ENCODE results near the gene CYP24A1. TPM values are rescaled to one million over a fixed set of nuclear protein-coding genes. Genes with fewer than 3 reads are reported as not detected.
"Not testable (repeated sequence)": the region's sequence is repeated elsewhere in the genome, so short reads cannot be mapped to it uniquely, and the experiment has no call there.

CYP24A1 gene
- total RNA-seq, 2 donors from 2014 or later, result 1.9 TPM; not detected in 1

- no peak overlapping the region for H3K27ac ChIP-seq
- WGBS, result 97% methylated on average over 2 of the region's 2 CpGs
- H3K4me3 ChIP-seq, result no peak overlapping the region
- TF ChIP-seq POLR2AphosphoS5 (IDR thresholded peaks at IDR 0.05) (no peak), CTCF (IDR thresholded peaks at IDR 0.05) (no peak), POLR2A (IDR thresholded peaks at IDR 0.05) (no peak)
- intact Hi-C loops (cut with DNase I), result no loop called here
- no peaks in the 10 kb centered on the region for H3K9me3 ChIP-seq
- no peaks in the 10 kb centered on the region for H3K4me1 ChIP-seq (replicated peaks)
- no peaks in the 10 kb centered on the region for H3K27me3 ChIP-seq (replicated peaks; ENCODE audit: insufficient read depth)
- no peak for DNase-seq (ENCODE audit: low spot score)
- no peaks in the 10 kb centered on the region for H3K36me3 ChIP-seq
These were observed 39.2 kb downstream of the CYP24A1 start for GRCh38 chr20:54134445-54135220.

GRCh38 chr20:54133434-54134427 lies 40.1 kb downstream of the CYP24A1 start:
- intact Hi-C loops (cut with DNase I), result no loop called here
- TF ChIP-seq POLR2AphosphoS5 (IDR thresholded peaks at IDR 0.05), result no peak
- no peak for TF ChIP-seq POLR2A (IDR thresholded peaks at IDR 0.05)
- TF ChIP-seq CTCF (IDR thresholded peaks at IDR 0.05), result no peak
- H3K9me3 ChIP-seq, result no peaks in the 10 kb centered on the region
- no peak overlapping the region for H3K4me3 ChIP-seq
- WGBS, result 59% methylated on average over 6 of the region's 6 CpGs
- DNase-seq (ENCODE audit: low spot score), result peak; percentile 32
- peak overlapping the region; percentile 19 to 22 for H3K27ac ChIP-seq
- H3K36me3 ChIP-seq, result no peaks in the 10 kb centered on the region
- no peaks in the 10 kb centered on the region for H3K27me3 ChIP-seq (replicated peaks; ENCODE audit: insufficient read depth)
- no peaks in the 10 kb centered on the region for H3K4me1 ChIP-seq (replicated peaks)

- Histone ChIP-seq H3K4me1 (replicated peaks) (no peaks in the 10 kb centered on the region), H3K27ac (peak overlapping the region; percentile 22 to 33), H3K27me3 (replicated peaks; ENCODE audit: insufficient read depth) (no peaks in the 10 kb centered on the region), H3K4me3 (no peak overlapping the region), H3K9me3 (no peaks in the 10 kb centered on the region), H3K36me3 (no peaks in the 10 kb centered on the region)
- intact Hi-C loops (cut with DNase I), result no loop called here
- DNase-seq (ENCODE audit: low spot score), result peak; percentile 66
- TF ChIP-seq POLR2AphosphoS5 (IDR thresholded peaks at IDR 0.05) (peak; percentile 86), POLR2A (IDR thresholded peaks at IDR 0.05) (no peak), CTCF (IDR thresholded peaks at IDR 0.05) (no peak)
- 23% methylated on average over 6 of the region's 6 CpGs for WGBS
These were observed 41.0 kb downstream of the CYP24A1 start for GRCh38 chr20:54132612-54133433.

- Histone ChIP-seq H3K27ac (peak overlapping the region in 1 of 2 donors; percentile 33), H3K4me1 (replicated peaks) (no peaks in the 10 kb centered on the region), H3K36me3 (no peaks in the 10 kb centered on the region), H3K27me3 (replicated peaks; ENCODE audit: insufficient read depth) (no peaks in the 10 kb centered on the region), H3K4me3 (no peak overlapping the region), H3K9me3 (no peaks in the 10 kb centered on the region)
- intact Hi-C loops (cut with DNase I), result no loop called here
- no peak for TF ChIP-seq CTCF (IDR thresholded peaks at IDR 0.05)
- TF ChIP-seq POLR2A (IDR thresholded peaks at IDR 0.05), result no peak
- no peak for TF ChIP-seq POLR2AphosphoS5 (IDR thresholded peaks at IDR 0.05)
- WGBS, result 91% methylated on average over 8 of the region's 8 CpGs
- no peak for DNase-seq (ENCODE audit: low spot score)
These were observed 41.8 kb downstream of the CYP24A1 start for GRCh38 chr20:54131675-54132611.

- H3K27me3 ChIP-seq (replicated peaks; ENCODE audit: insufficient read depth); H3K4me1 ChIP-seq (replicated peaks); H3K36me3 ChIP-seq; H3K9me3 ChIP-seq; H3K4me3 ChIP-seq; intact Hi-C loops (cut with DNase I); H3K27ac ChIP-seq; DNase-seq (ENCODE audit: low spot score): not testable (repeated sequence)
- whole genome bisulfite sequencing, result 93% methylated on average over 4 of the region's 4 CpGs
These were observed 42.7 kb downstream of the CYP24A1 start for GRCh38 chr20:54131125-54131524.

All from prostate gland (tissue), 2 donors.